SIG-M5 treated with dmso at 0.1 percent for 504 hours (cell line): Measurements from ENCODE around the gene MAP2.
"Not testable (repeated sequence)": the region's sequence is repeated elsewhere in the genome, so short reads cannot be mapped to it uniquely, and the experiment has no call there.

Experiments used
- DNase-seq: peaks from one replicate; lab custom pipeline; 2025; ENCODE audit not compliant: unreplicated experiment; lab: John Stamatoyannopoulos, UW

The MAP2 gene

GRCh38 chr2:209584472-209584871 lies 160.6 kb downstream of the MAP2 start:
- no peak for DNase-seq

GRCh38 chr2:209584915-209585314 lies 161.1 kb downstream of the MAP2 start:
- no peak for DNase-seq

- DNase-seq: no peak
These were observed 167.2 kb downstream of the MAP2 start for GRCh38 chr2:209591021-209591420.

GRCh38 chr2:209592106-209592505 lies 168.3 kb downstream of the MAP2 start:
- DNase-seq: no peak

GRCh38 chr2:209593930-209594329 lies 170.1 kb downstream of the MAP2 start:
- no peak for DNase-seq

GRCh38 chr2:209596262-209596661 lies 172.4 kb downstream of the MAP2 start:
- no peak for DNase-seq

- DNase-seq: not testable (repeated sequence)
These were observed 174.4 kb downstream of the MAP2 start for GRCh38 chr2:209598227-209598626.

- DNase-seq: no peak
These were observed 176.7 kb downstream of the MAP2 start for GRCh38 chr2:209600341-209601171.

GRCh38 chr2:209601497-209601896 lies 177.7 kb downstream of the MAP2 start:
- no peak for DNase-seq

- DNase-seq: no peak
These were observed 178.4 kb downstream of the MAP2 start for GRCh38 chr2:209602259-209602658.

- DNase-seq: no peak
These were observed 185.7 kb downstream of the MAP2 start for GRCh38 chr2:209609531-209609930.

- DNase-seq: no peak
These were observed 186.8 kb downstream of the MAP2 start for GRCh38 chr2:209610631-209611030.

- DNase-seq: no peak
These were observed 189.9 kb downstream of the MAP2 start for GRCh38 chr2:209613649-209614305.

- no peak for DNase-seq
These were observed 191.0 kb downstream of the MAP2 start for GRCh38 chr2:209614690-209615369.

- DNase-seq: peak; percentile 94
These were observed 195.9 kb downstream of the MAP2 start for GRCh38 chr2:209619782-209620181.

- DNase-seq: no peak
These were observed 200.5 kb downstream of the MAP2 start for GRCh38 chr2:209624192-209624938.

- DNase-seq: no peak
These were observed 205.8 kb downstream of the MAP2 start for GRCh38 chr2:209629597-209629996.

GRCh38 chr2:209633911-209634310 lies 210.1 kb downstream of the MAP2 start:
- no peak for DNase-seq

GRCh38 chr2:209636076-209636475 lies 212.2 kb downstream of the MAP2 start:
- DNase-seq: no peak

GRCh38 chr2:209637293-209637692 lies 213.4 kb downstream of the MAP2 start:
- no peak for DNase-seq

GRCh38 chr2:209638346-209638745 lies 214.5 kb downstream of the MAP2 start:
- no peak for DNase-seq
